NCI-H2107 (cell line): ENCODE results near the gene PPP1CA.

ENCODE experiments used
- DNase-seq: peaks from one replicate; lab custom pipeline; 2025; lab: John Stamatoyannopoulos, UW

Gene PPP1CA

DNA sequence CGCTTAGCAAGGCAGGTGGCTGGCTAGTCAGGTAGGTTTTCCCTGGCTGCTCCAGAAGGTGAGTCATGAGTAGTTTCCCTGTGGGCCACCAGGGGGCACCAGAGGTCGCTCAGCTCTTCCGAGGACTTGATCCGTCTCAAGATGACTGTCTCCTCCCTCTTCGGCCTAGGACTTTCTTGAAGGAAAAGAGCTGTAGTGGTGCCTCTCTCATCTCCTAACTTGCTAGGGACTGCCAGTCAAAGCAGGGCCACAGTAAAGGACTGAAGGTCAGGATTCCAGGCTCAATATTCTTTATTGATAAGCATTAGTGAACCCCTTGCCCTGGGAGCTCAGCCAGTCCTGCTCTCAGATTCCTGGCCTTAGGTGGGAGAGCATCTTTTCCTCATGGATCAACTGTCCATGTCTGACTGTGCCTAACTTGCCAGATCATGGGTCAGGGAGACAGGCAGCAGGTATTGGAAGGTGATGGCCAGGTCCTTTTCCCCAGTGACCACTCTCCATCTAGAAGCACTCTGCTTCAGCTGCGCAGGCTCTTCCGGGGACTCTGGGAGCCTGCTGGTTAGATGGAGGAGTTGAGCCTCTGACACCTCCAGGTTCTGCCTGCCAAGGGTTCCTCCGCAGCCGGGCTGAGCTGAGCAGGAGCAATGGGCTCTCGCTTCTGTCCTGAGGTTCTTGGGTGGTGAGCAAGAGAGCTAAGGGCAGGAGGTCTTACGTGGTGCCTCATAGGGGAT is 50.2 kb downstream of the PPP1CA start:
- DNase-seq, result peak; percentile 18

DNA sequence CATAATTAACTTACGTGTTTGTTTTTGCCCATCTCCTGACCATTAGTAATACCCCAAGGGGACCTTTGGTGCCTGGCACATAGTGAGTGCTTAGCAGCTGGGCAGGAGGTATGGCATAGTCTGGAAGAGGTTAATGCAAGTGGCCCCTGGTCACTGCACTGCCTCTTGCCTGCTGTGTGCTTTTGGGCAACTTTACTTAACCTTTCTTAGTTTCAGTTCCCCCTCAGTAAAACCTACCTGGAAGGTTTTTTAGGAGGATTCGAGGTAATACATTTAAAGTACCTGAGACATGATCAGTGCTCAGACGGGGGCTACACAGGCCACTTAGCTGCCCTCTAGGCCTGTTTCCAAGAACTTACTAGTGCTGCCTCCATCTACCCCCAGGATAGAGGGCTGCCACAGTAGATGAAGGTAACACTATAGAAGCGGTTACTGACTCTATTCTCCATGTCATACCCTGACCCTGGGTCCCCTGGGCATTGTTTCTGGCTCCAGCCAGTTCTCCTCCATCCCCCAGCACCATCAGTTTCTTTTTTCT is 51.7 kb downstream of the PPP1CA start:
- DNase-seq, result no peak

DNA sequence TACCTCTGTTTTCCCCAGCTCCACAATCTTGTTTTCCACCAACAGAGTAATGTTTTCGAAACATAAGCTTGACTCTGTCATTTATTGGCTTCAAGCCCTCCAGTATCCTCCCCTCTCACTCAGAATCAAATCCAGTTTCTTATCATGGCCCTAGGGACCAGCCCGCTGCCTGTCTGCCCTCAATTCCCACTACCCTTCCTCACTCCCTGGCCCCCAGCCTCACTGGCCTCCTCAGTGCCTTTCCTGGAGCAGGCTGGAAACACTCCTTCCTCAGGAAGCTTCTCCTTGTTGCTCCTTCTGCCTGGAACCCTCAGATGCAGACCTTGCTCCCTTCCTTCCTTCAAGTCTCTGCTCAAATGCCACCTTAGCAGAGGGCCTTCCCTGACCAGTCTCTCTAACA is 52.2 kb downstream of the PPP1CA start:
- DNase-seq, result no peak

DNA sequence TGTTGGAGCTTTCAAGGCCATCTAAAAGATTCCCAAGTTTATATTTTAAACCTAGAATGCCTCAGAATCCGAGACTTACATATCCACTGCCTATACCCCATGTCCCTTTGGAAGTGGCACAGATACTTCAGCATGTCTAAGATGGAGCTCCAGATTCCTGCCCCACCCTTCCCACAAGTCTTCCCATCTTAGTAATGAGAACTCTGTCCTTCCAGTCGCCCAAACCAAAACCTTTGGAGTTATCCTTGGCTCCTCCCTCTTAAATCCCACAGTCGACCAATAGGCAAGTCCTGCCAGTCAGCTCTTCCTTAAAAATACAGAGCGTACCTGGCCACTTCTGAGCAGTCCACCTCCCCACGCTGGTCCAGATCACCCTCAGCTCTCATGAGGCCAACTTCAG is 52.6 kb downstream of the PPP1CA start:
- DNase-seq, result no peak
